ENCODE results near the gene EEIG1. TPM values are rescaled to one million over a fixed set of nuclear protein-coding genes. Genes with fewer than 3 reads are reported as not detected.

Gene EEIG1
- total RNA-seq, 1 donor from 2014 or later: 13.6 TPM

GRCh38 chr9:128001151-128001778, 20.5 kb upstream of the EEIG1 start:
- DNase-seq: no peak

- no peak for DNase-seq
Observed at GRCh38 chr9:127999461-127999860, 18.7 kb upstream of the EEIG1 start.

GRCh38 chr9:127993721-127994120, 12.9 kb upstream of the EEIG1 start:
- DNase-seq: no peak

- DNase-seq: no peak
Observed at GRCh38 chr9:127991757-127992274, 11.0 kb upstream of the EEIG1 start.

- no peak for DNase-seq
Observed at GRCh38 chr9:127991017-127991756, 10.4 kb upstream of the EEIG1 start.

GRCh38 chr9:127990554-127990953, 9.8 kb upstream of the EEIG1 start:
- no peak for DNase-seq

- DNase-seq: no peak
Observed at GRCh38 chr9:127989094-127989493, 8.3 kb upstream of the EEIG1 start.

- DNase-seq: no peak
Observed at GRCh38 chr9:127987103-127987614, 6.4 kb upstream of the EEIG1 start.

- no peak for DNase-seq
Observed at GRCh38 chr9:127985011-127985410, 4.2 kb upstream of the EEIG1 start.

GRCh38 chr9:127983847-127984289, 3.1 kb upstream of the EEIG1 start:
- no peak for DNase-seq

GRCh38 chr9:127982912-127983311, 2.1 kb upstream of the EEIG1 start:
- DNase-seq: no peak

- no peak for DNase-seq
Observed at GRCh38 chr9:127981559-127982121, 851 bp upstream of the EEIG1 start.

- no peak for DNase-seq
Observed at GRCh38 chr9:127980060-127980705, 606 bp downstream of the EEIG1 start.

- peak; percentile 51 for DNase-seq
Observed at GRCh38 chr9:127979333-127980059, 1.3 kb downstream of the EEIG1 start.

GRCh38 chr9:127979015-127979332, 1.8 kb downstream of the EEIG1 start:
- no peak for DNase-seq

GRCh38 chr9:127977884-127978647, 2.7 kb downstream of the EEIG1 start:
- DNase-seq: no peak

GRCh38 chr9:127977009-127977883, 3.5 kb downstream of the EEIG1 start:
- no peak for DNase-seq

- no peak for DNase-seq
Observed at GRCh38 chr9:127976498-127976897, 4.3 kb downstream of the EEIG1 start.

- no peak for DNase-seq
Observed at GRCh38 chr9:127975376-127976315, 5.1 kb downstream of the EEIG1 start.
